ENCODE measurements around the gene COL4A4.
"Not testable (repeated sequence)": the region's sequence is repeated elsewhere in the genome, so short reads cannot be mapped to it uniquely, and the experiment has no call there.

COL4A4 gene

DNA sequence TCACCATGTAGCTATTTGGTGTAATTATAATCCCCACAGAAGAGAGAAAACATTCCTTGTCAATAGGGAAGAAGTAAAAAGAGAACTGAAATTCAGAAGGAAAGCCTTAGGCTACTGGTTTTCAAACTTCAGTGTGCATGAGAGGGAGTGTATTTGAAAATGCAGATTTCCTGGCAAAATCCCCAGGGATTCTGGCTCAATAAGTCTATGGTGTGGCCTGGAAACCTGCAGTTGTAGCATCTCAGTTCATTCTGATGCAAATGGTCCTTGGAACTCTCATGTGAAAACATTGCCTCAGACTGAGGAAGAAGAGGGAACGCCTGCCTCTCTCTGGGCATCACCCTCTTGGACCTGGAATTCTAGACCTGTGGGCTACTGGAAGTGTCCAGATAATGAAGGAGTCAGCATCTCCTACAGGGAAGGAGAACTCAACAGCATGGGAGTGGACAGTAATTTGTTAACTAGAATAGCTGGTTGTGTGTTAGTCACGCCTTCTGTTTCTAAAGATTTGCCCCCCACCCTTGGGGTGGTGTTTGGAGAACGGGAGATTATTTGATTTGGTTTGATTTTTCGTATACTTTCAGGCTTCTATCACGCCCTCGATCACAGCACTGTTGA, 21.7 kb upstream of the COL4A4 start:
- TF ChIP-seq, protein P1, sequence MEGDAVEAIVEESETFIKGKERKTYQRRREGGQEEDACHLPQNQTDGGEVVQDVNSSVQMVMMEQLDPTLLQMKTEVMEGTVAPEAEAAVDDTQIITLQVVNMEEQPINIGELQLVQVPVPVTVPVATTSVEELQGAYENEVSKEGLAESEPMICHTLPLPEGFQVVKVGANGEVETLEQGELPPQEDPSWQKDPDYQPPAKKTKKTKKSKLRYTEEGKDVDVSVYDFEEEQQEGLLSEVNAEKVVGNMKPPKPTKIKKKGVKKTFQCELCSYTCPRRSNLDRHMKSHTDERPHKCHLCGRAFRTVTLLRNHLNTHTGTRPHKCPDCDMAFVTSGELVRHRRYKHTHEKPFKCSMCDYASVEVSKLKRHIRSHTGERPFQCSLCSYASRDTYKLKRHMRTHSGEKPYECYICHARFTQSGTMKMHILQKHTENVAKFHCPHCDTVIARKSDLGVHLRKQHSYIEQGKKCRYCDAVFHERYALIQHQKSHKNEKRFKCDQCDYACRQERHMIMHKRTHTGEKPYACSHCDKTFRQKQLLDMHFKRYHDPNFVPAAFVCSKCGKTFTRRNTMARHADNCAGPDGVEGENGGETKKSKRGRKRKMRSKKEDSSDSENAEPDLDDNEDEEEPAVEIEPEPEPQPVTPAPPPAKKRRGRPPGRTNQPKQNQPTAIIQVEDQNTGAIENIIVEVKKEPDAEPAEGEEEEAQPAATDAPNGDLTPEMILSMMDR (IDR thresholded peaks at IDR 0.05; ENCODE audit: borderline replicate concordance, control extremely low read depth, extremely low read depth, insufficient read depth, missing control alignments) = no peak
- in situ Hi-C loops (cut with MboI; ENCODE audit: low sequenced_read_pairs, unreplicated experiment) = no loop called here
- DNase-seq (ENCODE audit: low spot score) = no peak

DNA sequence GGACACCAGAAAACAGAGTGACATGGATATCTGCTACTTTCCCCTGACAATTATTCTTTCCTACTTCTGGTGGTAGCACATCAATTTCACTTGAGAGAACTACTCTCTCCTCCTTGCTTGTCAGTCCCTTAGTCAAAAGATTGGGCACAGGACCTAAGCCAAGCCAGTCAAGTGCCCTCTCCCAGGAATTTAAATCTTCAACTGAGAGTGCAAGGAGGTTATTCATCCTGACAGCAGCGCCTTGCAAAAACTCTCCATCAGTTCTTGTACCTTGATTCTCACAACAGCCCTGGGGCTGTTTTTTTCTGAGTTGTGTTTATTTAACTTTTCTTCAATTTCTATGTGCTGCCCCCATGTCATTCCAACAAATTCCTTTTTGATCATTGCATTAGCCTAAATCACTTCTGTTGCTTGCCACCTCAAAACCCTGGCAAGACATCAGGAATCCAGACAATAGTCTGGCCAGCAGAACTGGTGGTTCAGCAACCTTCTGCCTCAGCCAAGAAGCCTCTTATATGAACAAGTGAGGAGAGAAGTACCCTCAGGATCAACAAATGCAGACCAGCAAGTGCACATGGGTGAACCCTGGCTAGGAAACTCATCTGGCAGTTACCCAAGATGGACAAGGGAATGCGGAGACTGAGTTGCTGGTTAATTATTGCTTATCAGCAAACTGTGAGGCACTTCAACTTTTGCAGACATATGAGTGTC, 19.8 kb upstream of the COL4A4 start:
- in situ Hi-C loops (cut with MboI; ENCODE audit: low sequenced_read_pairs, unreplicated experiment) = no loop called here
- no peak for DNase-seq (ENCODE audit: low spot score)
- TF ChIP-seq, protein P1 (IDR thresholded peaks at IDR 0.05; ENCODE audit: borderline replicate concordance, control extremely low read depth, extremely low read depth, insufficient read depth, missing control alignments) = no peak

DNA sequence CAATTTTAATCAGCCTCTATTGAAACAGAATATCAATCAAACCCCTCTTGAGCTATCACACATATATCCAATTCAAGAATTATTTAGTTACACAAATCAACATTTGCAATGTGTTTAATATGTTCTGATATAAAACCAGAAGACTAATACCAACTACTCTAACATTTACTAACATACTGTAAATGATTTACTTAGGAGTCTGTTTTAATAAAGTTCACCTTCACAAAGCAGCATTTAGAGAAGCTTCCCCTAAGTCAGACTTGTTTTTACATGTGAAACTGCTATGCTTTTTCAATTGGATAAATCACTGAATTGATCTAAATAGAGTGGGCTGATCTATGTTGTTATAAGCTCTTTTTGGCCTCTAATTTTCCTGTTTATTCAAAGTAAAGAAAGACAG, 18.8 kb upstream of the COL4A4 start:
- in situ Hi-C loops (cut with MboI; ENCODE audit: low sequenced_read_pairs, unreplicated experiment) = no loop called here
- TF ChIP-seq, protein P1 (IDR thresholded peaks at IDR 0.05; ENCODE audit: borderline replicate concordance, control extremely low read depth, extremely low read depth, insufficient read depth, missing control alignments) = no peak
- DNase-seq (ENCODE audit: low spot score) = no peak

DNA sequence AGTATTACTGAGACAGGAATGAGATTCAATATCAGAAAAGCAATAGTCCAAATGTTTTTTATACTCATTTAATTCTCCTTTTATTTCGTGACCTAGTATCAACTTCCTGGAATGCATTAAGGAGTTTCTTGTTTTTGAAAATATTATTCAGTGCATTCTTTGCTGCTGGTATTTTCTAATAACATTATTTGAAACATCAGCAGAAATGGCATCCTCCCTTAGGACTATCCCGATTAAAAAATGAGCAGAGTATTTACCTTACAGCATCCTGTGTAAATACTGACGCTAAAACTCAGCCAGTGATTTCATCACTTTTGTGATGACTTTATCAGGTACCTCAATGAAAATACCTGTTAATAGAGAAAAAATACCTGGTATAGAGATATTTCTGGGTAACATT, 16.8 kb upstream of the COL4A4 start:
- no peak for DNase-seq (ENCODE audit: low spot score)
- in situ Hi-C loops (cut with MboI; ENCODE audit: low sequenced_read_pairs, unreplicated experiment) = no loop called here
- TF ChIP-seq, protein P1 (IDR thresholded peaks at IDR 0.05; ENCODE audit: borderline replicate concordance, control extremely low read depth, extremely low read depth, insufficient read depth, missing control alignments) = no peak

DNA sequence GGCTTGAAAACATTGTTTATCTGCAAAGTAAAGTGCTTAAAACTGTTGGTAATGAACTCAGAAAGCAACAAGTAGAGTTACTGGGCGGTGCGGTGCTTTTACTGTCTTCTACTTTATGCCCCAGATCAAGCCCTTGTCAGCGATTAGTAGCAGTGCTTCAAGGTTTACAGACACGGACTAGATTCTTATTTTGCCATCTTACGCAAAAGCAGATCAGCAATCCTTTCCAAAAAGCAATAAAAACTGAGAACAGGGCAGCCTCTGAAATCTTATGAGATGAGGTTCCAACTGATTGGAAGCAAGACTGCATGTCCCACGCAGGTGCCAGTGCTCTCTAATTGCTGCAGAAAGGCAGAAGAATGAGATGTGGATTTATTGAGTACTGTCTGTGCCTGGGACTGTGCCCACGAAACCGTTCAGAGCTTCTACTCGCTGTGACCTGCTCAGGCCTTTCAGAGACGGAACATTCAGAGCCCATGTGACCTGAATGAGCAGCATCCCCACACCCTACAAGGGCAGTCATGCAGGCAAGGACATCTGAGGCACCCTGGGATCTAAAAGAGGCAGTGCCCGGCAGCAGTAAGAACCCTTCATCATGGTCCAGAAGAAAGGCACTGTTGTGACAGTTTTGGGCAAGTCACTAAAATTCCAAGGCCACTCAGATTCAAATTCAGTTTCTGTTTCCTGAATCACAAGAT, 16.1 kb upstream of the COL4A4 start:
- no peak for DNase-seq (ENCODE audit: low spot score)
- in situ Hi-C loops (cut with MboI; ENCODE audit: low sequenced_read_pairs, unreplicated experiment) = no loop called here
- TF ChIP-seq, protein P1 (IDR thresholded peaks at IDR 0.05; ENCODE audit: borderline replicate concordance, control extremely low read depth, extremely low read depth, insufficient read depth, missing control alignments) = no peak

- TF ChIP-seq, protein P1 (IDR thresholded peaks at IDR 0.05; ENCODE audit: borderline replicate concordance, control extremely low read depth, extremely low read depth, insufficient read depth, missing control alignments) = no peak
- DNase-seq (ENCODE audit: low spot score) = no peak
- in situ Hi-C loops (cut with MboI; ENCODE audit: low sequenced_read_pairs, unreplicated experiment) = no loop called here
These were observed 13.8 kb upstream of the COL4A4 start for GRCh38 chr2:227177592-227178336.

- in situ Hi-C loops (cut with MboI; ENCODE audit: low sequenced_read_pairs, unreplicated experiment); DNase-seq (ENCODE audit: low spot score): not testable (repeated sequence)
These were observed 7.8 kb upstream of the COL4A4 start for GRCh38 chr2:227171779-227172178.
